ENCODE results near the gene CUL9.

DNA sequence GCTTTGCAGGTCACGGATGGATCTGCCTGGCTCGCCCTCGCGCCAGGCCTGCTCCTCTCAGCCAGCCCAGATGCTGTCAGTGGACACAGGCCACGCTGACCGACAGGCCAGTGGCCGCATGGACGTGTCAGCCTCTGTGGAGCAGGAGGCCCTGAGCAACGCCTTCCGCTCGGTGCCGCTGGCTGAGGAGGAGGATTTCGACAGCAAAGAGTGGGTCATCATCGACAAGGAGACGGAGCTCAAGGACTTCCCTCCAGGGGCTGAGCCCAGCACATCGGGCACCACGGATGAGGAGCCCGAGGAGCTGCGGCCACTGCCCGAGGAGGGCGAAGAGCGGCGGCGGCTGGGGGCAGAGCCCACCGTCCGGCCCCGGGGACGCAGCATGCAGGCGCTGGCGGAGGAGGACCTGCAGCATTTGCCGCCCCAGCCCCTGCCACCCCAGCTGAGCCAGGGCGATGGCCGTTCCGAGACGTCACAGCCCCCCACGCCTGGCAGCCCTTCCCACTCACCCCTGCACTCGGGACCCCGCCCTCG lies 80.9 kb downstream of the CUL9 start:
- no peak for TF ChIP-seq CTCF (IDR thresholded peaks at IDR 0.05; ENCODE audit: low read length)
- TF ChIP-seq EZH2 (IDR thresholded peaks at IDR 0.05; ENCODE audit: borderline replicate concordance, low read length) = no peak
